GM12878 (cell line): ENCODE results near the gene DDX51. TPM values are rescaled to one million over a fixed set of nuclear protein-coding genes. Genes with fewer than 3 reads are reported as not detected.

Source experiments
- ATAC-seq: fragments of 200-7000 bp; cut with Tn5 transposase; 3 replicates; pipeline ENCODE4 v1.9.1; 2020; ENCODE audit warnings: mild to moderate bottlenecking, moderate library complexity
- BruUV-seq: library from RNA; stranded (reverse); fragments of 400-500 nt; replicated peaks from 2 replicates; lab custom pipeline; 2021; lab: Mats Ljungman, UMichigan
- CTCF ChIA-PET: fragments of 300-600 bp; sonication (Branson Sonifier 250); formaldehyde crosslinking; extraction: SDS; loops from one replicate; lab custom pipeline; 2021; ENCODE audit warnings: inconsistent platforms; lab: Yijun Ruan, JAX
- POLR2A ChIA-PET: fragments of 350-600 bp; formaldehyde crosslinking; extraction: SDS; loops from one replicate; lab custom pipeline; 2021; ENCODE audit warnings: inconsistent platforms; lab: Charles Lee
- RAD21 ChIA-PET: fragments of 300-600 bp; sonication (Branson Sonifier 250); formaldehyde crosslinking; loops from one replicate; lab custom pipeline; 2023; ENCODE audit warnings: antibody characterized with exemption; ENCODE audit not compliant: unreplicated experiment; lab: Charles Lee
- SMC1A ChIA-PET: fragments of 300-600 bp; sonication (Branson Sonifier 250); formaldehyde crosslinking; loops from one replicate; lab custom pipeline; 2023; ENCODE audit not compliant: unreplicated experiment, uncharacterized antibody; lab: Charles Lee
- DNase-seq: peaks from one replicate; pipeline ENCODE4 v3.0.0-alpha.2; 2011; ENCODE audit warnings: low read depth, low spot score
- FAIRE-seq: peaks from 3 replicates; lab custom pipeline; 2011; peaks lifted over from hg19 to GRCh38; lab: Jason Lieb, UNC
- H2AFZ ChIP-seq: 2 replicates; pipeline ENCODE4 v1.6.0; 2011; ENCODE audit warnings: low read depth, low read length, control low read depth; ENCODE audit not compliant: control insufficient read depth
- H3K27ac ChIP-seq: 2 replicates; pipeline ENCODE4 v1.5.1; 2011; ENCODE audit warnings: control low read depth; ENCODE audit not compliant: control insufficient read depth, insufficient read depth
- H3K27me3 ChIP-seq, 2 experiments: replicated peaks in 1 of 2; 2 replicates each; pipeline versions ENCODE4 v1.6.0 to v1.6.1; 2011; ENCODE audit warnings: low read length in 1 of 2; ENCODE audit not compliant: control insufficient read depth in 2 of 2, insufficient read depth in 2 of 2
- H3K36me3 ChIP-seq, 2 experiments: 2 replicates each; pipeline ENCODE4 v1.5.1; 2011; ENCODE audit warnings: low read length in 1 of 2; ENCODE audit not compliant: control insufficient read depth in 2 of 2, insufficient read depth in 2 of 2
- H3K4me1 ChIP-seq: 2 replicates; pipeline ENCODE4 v1.6.1; 2011; ENCODE audit warnings: mild to moderate bottlenecking, low read length, moderate library complexity, mixed read lengths; ENCODE audit not compliant: control insufficient read depth, insufficient read depth
- H3K4me2 ChIP-seq: 2 replicates; pipeline ENCODE4 v1.6.0; 2011; ENCODE audit warnings: control low read depth; ENCODE audit not compliant: control insufficient read depth, insufficient read depth
- H3K4me3 ChIP-seq: fragments of 200-600 bp; sonication (generic); 2 replicates; pipeline ENCODE4 v1.5.1; 2016
- H3K79me2 ChIP-seq: 2 replicates; pipeline ENCODE4 v1.6.0; 2011; ENCODE audit warnings: low read length; ENCODE audit not compliant: control insufficient read depth, insufficient read depth
- H3K9ac ChIP-seq: 2 replicates; pipeline ENCODE4 v1.8.0; 2011; ENCODE audit warnings: low read length, control low read depth, mixed read lengths; ENCODE audit not compliant: control insufficient read depth, insufficient read depth
- H3K9me3 ChIP-seq: replicated peaks from 3 replicates; pipeline ENCODE4 v1.5.1; 2011; ENCODE audit warnings: mild to moderate bottlenecking, low read length; ENCODE audit not compliant: control insufficient read depth, insufficient read depth
- H4K20me1 ChIP-seq: 2 replicates; pipeline ENCODE4 v1.6.0; 2011; ENCODE audit not compliant: control insufficient read depth, insufficient read depth
- BMI1 ChIP-seq: fragments of 450-650 bp; IDR thresholded peaks from 2 replicates; pipeline ENCODE4 v1.6.1; 2016; ENCODE audit warnings: mild to moderate bottlenecking, moderate library complexity, borderline replicate concordance
- HDAC2 ChIP-seq: fragments of 200-600 bp; sonication (generic); IDR thresholded peaks from 2 replicates; pipeline ENCODE4 v1.6.1; 2017
- HDGF ChIP-seq: fragments of 450-650 bp; IDR thresholded peaks from 2 replicates; pipeline ENCODE4 v1.6.1; 2016; ENCODE audit warnings: antibody characterized with exemption
- RELA ChIP-seq: fragments of 450-650 bp; IDR thresholded peaks from 2 replicates; pipeline ENCODE4 v1.8.0; 2014; ENCODE audit warnings: borderline replicate concordance; ENCODE audit not compliant: partially characterized antibody
- RUNX3 ChIP-seq: IDR thresholded peaks from 2 replicates; pipeline ENCODE4 v1.6.1; 2012; ENCODE audit warnings: low read length, inconsistent platforms
- SMC3 ChIP-seq: IDR thresholded peaks from 2 replicates; pipeline ENCODE4 v1.6.1; 2011; ENCODE audit warnings: low read length, improper control_type of control experiment, borderline replicate concordance
- SPI1 ChIP-seq: IDR thresholded peaks from 2 replicates; pipeline ENCODE4 v1.6.1; 2011; ENCODE audit warnings: low read depth, mild to moderate bottlenecking, low read length, moderate library complexity, borderline replicate concordance; ENCODE audit not compliant: insufficient read depth
- SUPT20H ChIP-seq: IDR thresholded peaks from 2 replicates; pipeline ENCODE4 v1.6.1; 2011; ENCODE audit warnings: low read depth, mild to moderate bottlenecking, low read length, moderate library complexity, borderline replicate concordance; ENCODE audit not compliant: control insufficient read depth
- WGBS: methylation state at CpG from one replicate; pipeline ENCODE4 v1.1.6; 2016; ENCODE audit warnings: low lambda C conversion rate; ENCODE audit not compliant: insufficient replicate concordance, insufficient coverage; ENCODE audit errors: missing lambda C conversion rate; 5-methylcytosine and 5-hydroxymethylcytosine counted together
- in situ Hi-C: fragments of 300-500 bp; cut with MboI; formaldehyde crosslinking; loops from 9 replicates; pipeline ENCODE4 v1.14.3; 2018; ENCODE audit warnings: mixed read lengths
- intact Hi-C: fragments of 100-400 bp; cut with micrococcal nuclease; formaldehyde crosslinking; loops from one replicate; pipeline ENCODE4 v1.14.2; 2022; ENCODE audit not compliant: unreplicated experiment
- polyA plus RNA-seq, 11 experiments: library from polyadenylated mRNA; depleted of rRNA in 4 of 11; unstranded in 6 of 11; stranded (reverse) in 5 of 11; fragments of >200 nt; fragmentation: Nextera tagmentation in 4 of 11; fragmentation: Illumina TruSeq in 1 of 11; extraction: Ambion mirVana in 4 of 11; extraction: Trizol in 1 of 11; gene quantifications; 1 replicate in 1 of 11; 2 replicates in 10 of 11; pipeline versions ENCODE4 v1.2.1 to v1.2.3, GENCODE V29; 2011 to 2016; ENCODE audit warnings: inconsistent platforms in 2 of 11, missing spikeins in 2 of 11, low read depth in 1 of 11
- total RNA-seq, 4 experiments: library from RNA; depleted of rRNA in 3 of 4; stranded (reverse); fragments of >200 nt in 3 of 4; fragmentation: Illumina TruSeq in 1 of 4; extraction: Trizol in 1 of 4; gene quantifications; 2 replicates each; pipeline versions ENCODE4 v1.2.1 to v1.2.3, GENCODE V29; 2013 to 2021
- TF ChIP-seq, protein P1 (sequence below): fragments of 450-650 bp; IDR thresholded peaks from 2 replicates; pipeline ENCODE4 v1.6.1; 2016; ENCODE audit warnings: mild to moderate bottlenecking, moderate library complexity, borderline replicate concordance
- TF ChIP-seq, protein P2 (sequence below): fragments of 450-650 bp; IDR thresholded peaks from 2 replicates; pipeline ENCODE4 v1.6.1; 2017; ENCODE audit warnings: mild to moderate bottlenecking, moderate library complexity

Gene DDX51
- total and polyA plus RNA-seq, 10 of the 15 experiments (the other 5 are each of a cell fraction or from before 2014, with no cell fraction given), result 0.97 to 29.1 (median 9.8) TPM

DNA sequence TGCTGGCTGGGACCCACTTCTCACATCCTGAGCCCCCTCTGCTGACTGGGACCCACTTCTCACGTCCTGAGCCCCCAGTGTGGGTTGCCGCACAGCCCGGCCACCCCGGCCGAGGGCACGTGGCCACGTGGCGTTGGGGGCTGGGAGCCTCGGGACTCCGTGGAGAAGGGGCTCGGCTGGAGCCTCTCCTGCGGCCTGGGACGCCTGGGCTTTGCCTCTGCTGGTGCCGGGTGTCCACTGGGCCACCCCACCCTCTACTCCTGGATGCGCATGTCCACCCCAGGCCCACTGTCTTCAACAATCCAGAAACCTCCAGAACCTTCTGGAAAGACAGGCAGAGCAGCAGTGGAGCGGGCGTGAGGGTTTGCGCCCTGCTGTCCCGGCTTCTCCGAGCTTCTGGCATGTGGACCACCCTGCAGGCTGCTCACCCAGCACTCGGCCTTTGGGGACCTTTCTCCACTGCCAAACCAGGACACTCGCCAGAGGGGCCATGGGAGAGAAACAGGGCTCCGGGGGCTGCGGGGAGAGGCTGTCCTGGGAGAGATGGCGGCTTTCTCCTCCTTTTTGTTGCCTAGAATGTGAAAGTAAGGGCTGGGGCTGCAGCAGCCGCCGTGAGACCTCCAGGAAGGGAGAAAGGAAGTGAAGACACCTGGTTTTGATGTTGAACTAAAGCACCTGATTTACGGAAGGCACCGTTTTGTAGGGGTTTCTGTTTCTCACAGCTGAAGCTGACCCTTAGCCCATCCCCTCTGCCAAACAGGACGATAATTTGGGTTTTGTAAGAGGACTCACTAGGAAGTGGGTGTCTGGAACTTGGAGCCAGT lies 30.1 kb upstream of the DDX51 start:
- Histone ChIP-seq H3K4me3 (no peak overlapping the region), H3K4me1 (peaks cover 9% of the 10 kb centered on the region), H2AFZ (peak overlapping the region; percentile 45), H3K9ac (no peak overlapping the region), H3K36me3 (no peaks in the 10 kb centered on the region), H3K27me3 (no peaks in the 10 kb centered on the region), H4K20me1 (no peaks in the 10 kb centered on the region), H3K9me3 (no peaks in the 10 kb centered on the region), H3K79me2 (no peaks in the 10 kb centered on the region), H3K27ac (no peak overlapping the region), H3K4me2 (peak overlapping the region; percentile 42; the same call in 1 of the 2 replicates)
- WGBS, result 59% methylated on average over 30 of the region's 30 CpGs
- no peak for FAIRE-seq
- intact Hi-C loops (no loop called here), in situ Hi-C loops (no loop called here)
- BruUV-seq, result no TSS peak
- ChIA-PET CTCF (no interaction called here), POLR2A (no interaction called here), RAD21 (no interaction called here), SMC1A (no interaction called here)
- TF ChIP-seq BMI1 (no peak), HDAC2 (no peak), RUNX3 (no peak), SMC3 (no peak), RELA (no peak), SPI1 (no peak), SUPT20H (no peak), HDGF (no peak)
- TF ChIP-seq, protein P1, sequence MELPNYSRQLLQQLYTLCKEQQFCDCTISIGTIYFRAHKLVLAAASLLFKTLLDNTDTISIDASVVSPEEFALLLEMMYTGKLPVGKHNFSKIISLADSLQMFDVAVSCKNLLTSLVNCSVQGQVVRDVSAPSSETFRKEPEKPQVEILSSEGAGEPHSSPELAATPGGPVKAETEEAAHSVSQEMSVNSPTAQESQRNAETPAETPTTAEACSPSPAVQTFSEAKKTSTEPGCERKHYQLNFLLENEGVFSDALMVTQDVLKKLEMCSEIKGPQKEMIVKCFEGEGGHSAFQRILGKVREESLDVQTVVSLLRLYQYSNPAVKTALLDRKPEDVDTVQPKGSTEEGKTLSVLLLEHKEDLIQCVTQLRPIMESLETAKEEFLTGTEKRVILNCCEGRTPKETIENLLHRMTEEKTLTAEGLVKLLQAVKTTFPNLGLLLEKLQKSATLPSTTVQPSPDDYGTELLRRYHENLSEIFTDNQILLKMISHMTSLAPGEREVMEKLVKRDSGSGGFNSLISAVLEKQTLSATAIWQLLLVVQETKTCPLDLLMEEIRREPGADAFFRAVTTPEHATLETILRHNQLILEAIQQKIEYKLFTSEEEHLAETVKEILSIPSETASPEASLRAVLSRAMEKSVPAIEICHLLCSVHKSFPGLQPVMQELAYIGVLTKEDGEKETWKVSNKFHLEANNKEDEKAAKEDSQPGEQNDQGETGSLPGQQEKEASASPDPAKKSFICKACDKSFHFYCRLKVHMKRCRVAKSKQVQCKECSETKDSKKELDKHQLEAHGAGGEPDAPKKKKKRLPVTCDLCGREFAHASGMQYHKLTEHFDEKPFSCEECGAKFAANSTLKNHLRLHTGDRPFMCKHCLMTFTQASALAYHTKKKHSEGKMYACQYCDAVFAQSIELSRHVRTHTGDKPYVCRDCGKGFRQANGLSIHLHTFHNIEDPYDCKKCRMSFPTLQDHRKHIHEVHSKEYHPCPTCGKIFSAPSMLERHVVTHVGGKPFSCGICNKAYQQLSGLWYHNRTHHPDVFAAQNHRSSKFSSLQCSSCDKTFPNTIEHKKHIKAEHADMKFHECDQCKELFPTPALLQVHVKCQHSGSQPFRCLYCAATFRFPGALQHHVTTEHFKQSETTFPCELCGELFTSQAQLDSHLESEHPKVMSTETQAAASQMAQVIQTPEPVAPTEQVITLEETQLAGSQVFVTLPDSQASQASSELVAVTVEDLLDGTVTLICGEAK, result no peak
- TF ChIP-seq, protein P2, sequence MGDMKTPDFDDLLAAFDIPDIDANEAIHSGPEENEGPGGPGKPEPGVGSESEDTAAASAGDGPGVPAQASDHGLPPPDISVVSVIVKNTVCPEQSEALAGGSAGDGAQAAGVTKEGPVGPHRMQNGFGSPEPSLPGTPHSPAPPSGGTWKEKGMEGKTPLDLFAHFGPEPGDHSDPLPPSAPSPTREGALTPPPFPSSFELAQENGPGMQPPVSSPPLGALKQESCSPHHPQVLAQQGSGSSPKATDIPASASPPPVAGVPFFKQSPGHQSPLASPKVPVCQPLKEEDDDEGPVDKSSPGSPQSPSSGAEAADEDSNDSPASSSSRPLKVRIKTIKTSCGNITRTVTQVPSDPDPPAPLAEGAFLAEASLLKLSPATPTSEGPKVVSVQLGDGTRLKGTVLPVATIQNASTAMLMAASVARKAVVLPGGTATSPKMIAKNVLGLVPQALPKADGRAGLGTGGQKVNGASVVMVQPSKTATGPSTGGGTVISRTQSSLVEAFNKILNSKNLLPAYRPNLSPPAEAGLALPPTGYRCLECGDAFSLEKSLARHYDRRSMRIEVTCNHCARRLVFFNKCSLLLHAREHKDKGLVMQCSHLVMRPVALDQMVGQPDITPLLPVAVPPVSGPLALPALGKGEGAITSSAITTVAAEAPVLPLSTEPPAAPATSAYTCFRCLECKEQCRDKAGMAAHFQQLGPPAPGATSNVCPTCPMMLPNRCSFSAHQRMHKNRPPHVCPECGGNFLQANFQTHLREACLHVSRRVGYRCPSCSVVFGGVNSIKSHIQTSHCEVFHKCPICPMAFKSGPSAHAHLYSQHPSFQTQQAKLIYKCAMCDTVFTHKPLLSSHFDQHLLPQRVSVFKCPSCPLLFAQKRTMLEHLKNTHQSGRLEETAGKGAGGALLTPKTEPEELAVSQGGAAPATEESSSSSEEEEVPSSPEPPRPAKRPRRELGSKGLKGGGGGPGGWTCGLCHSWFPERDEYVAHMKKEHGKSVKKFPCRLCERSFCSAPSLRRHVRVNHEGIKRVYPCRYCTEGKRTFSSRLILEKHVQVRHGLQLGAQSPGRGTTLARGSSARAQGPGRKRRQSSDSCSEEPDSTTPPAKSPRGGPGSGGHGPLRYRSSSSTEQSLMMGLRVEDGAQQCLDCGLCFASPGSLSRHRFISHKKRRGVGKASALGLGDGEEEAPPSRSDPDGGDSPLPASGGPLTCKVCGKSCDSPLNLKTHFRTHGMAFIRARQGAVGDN, result no peak
- ATAC-seq, result no peak
- DNase-seq, result no peak
